ENCODE data around the gene OSBPL2.

DNA sequence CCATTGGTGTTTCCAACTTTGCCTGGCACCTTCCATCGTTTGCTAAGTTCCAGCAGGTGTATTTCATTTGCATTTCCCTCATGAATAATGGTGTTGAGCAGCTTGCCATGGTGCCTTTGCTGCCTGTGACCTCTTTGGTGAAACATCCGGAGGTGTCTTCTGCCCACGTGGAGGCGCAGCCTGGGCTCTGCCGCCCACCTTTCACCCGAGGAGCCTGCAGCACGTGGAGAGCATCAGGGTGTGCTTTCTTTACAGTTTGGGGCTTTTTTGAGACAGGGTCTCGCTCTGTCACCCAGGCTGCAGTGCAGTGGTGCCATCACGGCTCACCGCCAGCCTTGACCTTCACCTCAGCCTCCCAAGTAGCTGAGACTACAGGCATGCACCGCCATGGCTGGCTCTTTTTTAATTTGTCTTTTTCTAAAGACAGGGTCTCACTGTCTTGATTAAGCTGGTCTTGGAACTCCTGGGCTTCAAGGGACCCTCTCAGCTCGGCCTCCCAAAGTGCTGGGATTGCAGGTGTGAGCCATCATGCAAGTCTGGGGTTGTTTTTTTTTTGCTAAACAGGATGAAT is 61.4 kb downstream of the OSBPL2 start:
- TF ChIP-seq POLR2A (IDR thresholded peaks at IDR 0.05) (no peak), CTCF (IDR thresholded peaks at IDR 0.05) (no peak)
